H7 (cell line): ENCODE data around the gene UGT2A1. TPM values are rescaled to one million over a fixed set of nuclear protein-coding genes. Genes with fewer than 3 reads are reported as not detected.
"Not testable (repeated sequence)": the region's sequence is repeated elsewhere in the genome, so short reads cannot be mapped to it uniquely, and the experiment has no call there.

Experiments
- DNase-seq: peaks from one replicate; pipeline ENCODE4 v3.0.0; 2012
- H3K27me3 ChIP-seq: 2 replicates; pipeline ENCODE4 v1.6.0; 2011; ENCODE audit warnings: mild to moderate bottlenecking, low read length; ENCODE audit not compliant: control insufficient read depth, insufficient read depth
- H3K36me3 ChIP-seq: replicated peaks from 2 replicates; pipeline ENCODE4 v1.5.1; 2011; ENCODE audit warnings: low read length; ENCODE audit not compliant: control insufficient read depth, insufficient read depth
- H3K4me3 ChIP-seq: 2 replicates; pipeline ENCODE4 v1.5.1; 2011; ENCODE audit warnings: low read depth, mild to moderate bottlenecking, control low read depth, low read length, moderate library complexity; ENCODE audit not compliant: insufficient read depth
- total RNA-seq: library from RNA; depleted of rRNA; stranded (reverse); fragments of >200 nt; shearing (Covaris generic); gene quantifications from 2 replicates; pipeline ENCODE4 v1.2.3, GENCODE V29; 2014; rRNA removed

Gene UGT2A1
- total RNA-seq: 0.42 and 0.81 TPM in 2 replicates

- H3K27me3 ChIP-seq: no peaks in the 10 kb centered on the region
- H3K4me3 ChIP-seq: no peak within 1 kb of the TSS
- H3K36me3 ChIP-seq: no peaks in the 10 kb centered on the region
- DNase-seq: no peak
Observed at GRCh38 chr4:69653147-69653546, at the start of gene UGT2A1. Gene UGT2A1, minus strand, starts transcription at chr4:69653247. Its CDS starts 5,603 bp downstream, at chr4:69647644.

GRCh38 chr4:69702201-69702600 is 49.2 kb upstream of the UGT2A1 start:
- Histone ChIP-seq H3K36me3 (no peaks in the 10 kb centered on the region), H3K27me3 (no peaks in the 10 kb centered on the region), H3K4me3 (no peak overlapping the region)
- no peak for DNase-seq

GRCh38 chr4:69701696-69702095 is 48.6 kb upstream of the UGT2A1 start:
- H3K27me3 ChIP-seq: no peaks in the 10 kb centered on the region
- DNase-seq: no peak
- no peaks in the 10 kb centered on the region for H3K36me3 ChIP-seq
- H3K4me3 ChIP-seq: no peak overlapping the region

- no peak overlapping the region for H3K4me3 ChIP-seq
Observed at GRCh38 chr4:69697536-69698242, 44.6 kb upstream of the UGT2A1 start.

GRCh38 chr4:69689599-69689998 is 36.6 kb upstream of the UGT2A1 start:
- peak; percentile 1 for DNase-seq
- H3K36me3 ChIP-seq: no peaks in the 10 kb centered on the region
- H3K4me3 ChIP-seq: no peak overlapping the region
- H3K27me3 ChIP-seq: no peaks in the 10 kb centered on the region

More at GRCh38 chr4:69697536-69698242, 44.6 kb upstream of the UGT2A1 start:
- Histone ChIP-seq H3K36me3 (no peaks in the 10 kb centered on the region), H3K27me3 (no peaks in the 10 kb centered on the region)
- no peak for DNase-seq

- DNase-seq: no peak
- Histone ChIP-seq H3K27me3 (no peaks in the 10 kb centered on the region), H3K36me3 (no peaks in the 10 kb centered on the region), H3K4me3 (no peak overlapping the region)
Observed at GRCh38 chr4:69684804-69685203, 31.8 kb upstream of the UGT2A1 start.

GRCh38 chr4:69668680-69669079 is 15.6 kb upstream of the UGT2A1 start:
- Histone ChIP-seq H3K27me3 (no peaks in the 10 kb centered on the region), H3K4me3 (no peak overlapping the region), H3K36me3 (no peaks in the 10 kb centered on the region)
- no peak for DNase-seq

GRCh38 chr4:69664009-69664408 is 11.0 kb upstream of the UGT2A1 start:
- H3K4me3 ChIP-seq: peak overlapping the region; percentile 34
- not testable (repeated sequence) for DNase-seq, H3K27me3 ChIP-seq, H3K36me3 ChIP-seq

GRCh38 chr4:69661130-69661803 is 8.2 kb upstream of the UGT2A1 start:
- not testable (repeated sequence) for H3K27me3 ChIP-seq, H3K36me3 ChIP-seq, H3K4me3 ChIP-seq, DNase-seq

- H3K36me3 ChIP-seq: no peaks in the 10 kb centered on the region
- no peaks in the 10 kb centered on the region for H3K27me3 ChIP-seq
- H3K4me3 ChIP-seq: no peak overlapping the region
- DNase-seq: no peak
Observed at GRCh38 chr4:69658133-69658532, 5.1 kb upstream of the UGT2A1 start.

- no peaks in the 10 kb centered on the region for H3K36me3 ChIP-seq
- peak; percentile 4 for DNase-seq
- no peak overlapping the region for H3K4me3 ChIP-seq
- no peaks in the 10 kb centered on the region for H3K27me3 ChIP-seq
Observed at GRCh38 chr4:69656653-69657158, 3.7 kb upstream of the UGT2A1 start.

- Histone ChIP-seq H3K36me3 (no peaks in the 10 kb centered on the region), H3K4me3 (no peak overlapping the region), H3K27me3 (no peaks in the 10 kb centered on the region)
- DNase-seq: no peak
Observed at GRCh38 chr4:69650872-69651271, 2.2 kb downstream of the UGT2A1 start.

GRCh38 chr4:69649629-69650028 is 3.4 kb downstream of the UGT2A1 start:
- no peak for DNase-seq
- H3K36me3 ChIP-seq: no peaks in the 10 kb centered on the region
- H3K27me3 ChIP-seq: no peaks in the 10 kb centered on the region
- no peak overlapping the region for H3K4me3 ChIP-seq

GRCh38 chr4:69649207-69649606 is 3.8 kb downstream of the UGT2A1 start:
- H3K4me3 ChIP-seq: no peak overlapping the region

GRCh38 chr4:69642961-69643360 is 10.1 kb downstream of the UGT2A1 start:
- Histone ChIP-seq H3K4me3 (no peak overlapping the region), H3K36me3 (no peaks in the 10 kb centered on the region), H3K27me3 (no peaks in the 10 kb centered on the region)
- no peak for DNase-seq

More at GRCh38 chr4:69649207-69649606, 3.8 kb downstream of the UGT2A1 start:
- no peak for DNase-seq
- Histone ChIP-seq H3K27me3 (no peaks in the 10 kb centered on the region), H3K36me3 (no peaks in the 10 kb centered on the region)
